Ascending aorta (tissue), 2 donors: Measurements from ENCODE around the gene MAGI1. TPM values are rescaled to one million over a fixed set of nuclear protein-coding genes. Genes with fewer than 3 reads are reported as not detected.

Experiments used
- DNase-seq, 2 donors: peaks; one replicate each; pipeline ENCODE4 v3.0.0-alpha.2; 2019; ENCODE audit warnings: low spot score in 2 of 2
- H3K27ac ChIP-seq, 2 donors: fragments of 200-600 bp; sonication (generic); one replicate each; pipeline ENCODE4 v1.5.1; 2016 to 2017; ENCODE audit warnings: mild to moderate bottlenecking in 1 of 2
- H3K27me3 ChIP-seq: fragments of 200-600 bp; sonication (generic); one replicate; pipeline ENCODE4 v1.5.1; 2017
- H3K36me3 ChIP-seq, 2 donors: fragments of 200-600 bp; sonication (generic); one replicate each; pipeline ENCODE4 v1.5.1; 2016
- H3K4me1 ChIP-seq, 2 donors: fragments of 200-600 bp; sonication (generic); one replicate each; pipeline ENCODE4 v1.5.1; 2016 to 2017; ENCODE audit warnings: mild to moderate bottlenecking in 1 of 2
- H3K4me3 ChIP-seq, 2 donors: fragments of 200-600 bp; sonication (generic); one replicate each; pipeline ENCODE4 v1.5.1; 2016 to 2017; ENCODE audit warnings: mild to moderate bottlenecking in 1 of 2
- H3K9me3 ChIP-seq, 2 donors: fragments of 200-600 bp; sonication (generic); one replicate each; pipeline ENCODE4 v1.5.1; 2016
- CTCF ChIP-seq, 3 experiments: fragments of 200-600 bp in 2 of 3; fragments of 450-650 bp in 1 of 3; sonication (generic) in 2 of 3; IDR thresholded peaks; one replicate each; pipeline ENCODE4 v1.5.1; 2016 to 2019; ENCODE audit warnings: antibody characterized with exemption in 3 of 3, mild to moderate bottlenecking in 1 of 3, moderate library complexity in 1 of 3
- intact Hi-C: fragments of 100-400 bp; cut with DNase I; formaldehyde crosslinking; loops from one replicate; pipeline ENCODE4 v1.15.1; 2023
- total RNA-seq: library from RNA; depleted of rRNA; stranded (reverse); fragments of >200 nt; gene quantifications from one replicate; pipeline ENCODE4 v1.1.0, GENCODE V29; 2016

MAGI1 gene
- total RNA-seq, 1 donor from 2014 or later = 28.4 TPM

DNA sequence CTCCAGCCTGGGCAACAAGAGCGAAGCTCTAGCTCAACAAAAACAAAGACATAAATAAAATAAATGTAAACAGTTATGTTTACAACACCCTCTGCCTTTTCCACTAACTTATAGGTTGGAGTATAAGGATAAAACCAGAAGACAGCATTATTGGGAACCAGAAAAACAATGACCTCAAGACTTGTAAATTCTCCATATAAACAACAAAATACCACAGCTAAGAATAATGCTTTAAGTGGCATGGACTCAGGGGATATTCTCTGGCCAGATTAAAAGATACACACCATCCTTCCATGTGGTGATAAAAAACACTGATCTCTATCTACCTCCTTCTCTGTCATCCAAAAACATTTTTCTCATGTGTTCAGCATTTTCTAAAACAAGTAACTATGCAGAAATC lies 500.6 kb downstream of the MAGI1 start:
- no peaks in the 10 kb centered on the region for H3K36me3 ChIP-seq

GRCh38 chr3:65537109-65537508 lies 501.6 kb downstream of the MAGI1 start:
- H3K4me1 ChIP-seq = peaks cover 0 to 12% of the 10 kb centered on the region in 2 donors
- H3K27ac ChIP-seq = no peak overlapping the region
- H3K4me3 ChIP-seq = no peak overlapping the region
- no peak for TF ChIP-seq CTCF (IDR thresholded peaks at IDR 0.05)
- H3K36me3 ChIP-seq = no peaks in the 10 kb centered on the region
- no peaks in the 10 kb centered on the region for H3K27me3 ChIP-seq
- no peaks in the 10 kb centered on the region for H3K9me3 ChIP-seq
- no peak for DNase-seq
- intact Hi-C loops = no loop called here

More for the DNA sequence above, 500.6 kb downstream of the MAGI1 start:
- Histone ChIP-seq H3K27me3 (no peaks in the 10 kb centered on the region), H3K27ac (no peak overlapping the region), H3K9me3 (no peaks in the 10 kb centered on the region), H3K4me3 (no peak overlapping the region), H3K4me1 (peaks cover 0 to 12% of the 10 kb centered on the region in 2 donors)
- intact Hi-C loops = no loop called here
- no peak for DNase-seq
- TF ChIP-seq CTCF (IDR thresholded peaks at IDR 0.05) = no peak

- DNase-seq = no peak
- intact Hi-C loops = no loop called here
- H3K27ac ChIP-seq = no peak overlapping the region
- TF ChIP-seq CTCF (IDR thresholded peaks at IDR 0.05) = no peak
- H3K27me3 ChIP-seq = no peaks in the 10 kb centered on the region
- no peaks in the 10 kb centered on the region for H3K9me3 ChIP-seq
- no peak overlapping the region for H3K4me3 ChIP-seq
- H3K36me3 ChIP-seq = no peaks in the 10 kb centered on the region
- peaks cover 0 to 12% of the 10 kb centered on the region in 2 donors for H3K4me1 ChIP-seq
Measured at GRCh38 chr3:65535260-65535659, 503.5 kb downstream of the MAGI1 start.

DNA sequence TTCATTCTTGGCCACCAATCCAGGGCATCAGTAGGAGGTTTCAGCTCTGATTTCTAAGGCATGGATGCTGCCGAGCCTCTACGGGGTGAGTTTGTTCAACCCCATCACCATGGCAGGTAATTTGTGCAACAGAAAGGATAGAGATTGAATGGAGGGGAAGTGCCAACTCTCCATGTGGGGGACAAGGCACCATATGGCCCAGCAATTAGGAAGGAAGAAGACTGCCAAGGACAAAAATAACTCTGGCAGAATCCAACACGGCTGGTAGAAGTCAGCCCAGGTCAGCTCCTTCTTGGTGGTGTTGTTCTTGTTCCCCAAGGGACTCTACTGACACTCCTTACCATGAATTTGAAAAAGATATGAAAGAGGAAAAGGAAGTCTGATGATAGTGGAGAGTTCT lies 503.9 kb downstream of the MAGI1 start:
- no peak for DNase-seq
- intact Hi-C loops = no loop called here
- no peak for TF ChIP-seq CTCF (IDR thresholded peaks at IDR 0.05)
- Histone ChIP-seq H3K4me1 (peaks cover 0 to 12% of the 10 kb centered on the region in 2 donors), H3K9me3 (no peaks in the 10 kb centered on the region), H3K36me3 (no peaks in the 10 kb centered on the region), H3K27ac (no peak overlapping the region), H3K27me3 (no peaks in the 10 kb centered on the region), H3K4me3 (no peak overlapping the region)

DNA sequence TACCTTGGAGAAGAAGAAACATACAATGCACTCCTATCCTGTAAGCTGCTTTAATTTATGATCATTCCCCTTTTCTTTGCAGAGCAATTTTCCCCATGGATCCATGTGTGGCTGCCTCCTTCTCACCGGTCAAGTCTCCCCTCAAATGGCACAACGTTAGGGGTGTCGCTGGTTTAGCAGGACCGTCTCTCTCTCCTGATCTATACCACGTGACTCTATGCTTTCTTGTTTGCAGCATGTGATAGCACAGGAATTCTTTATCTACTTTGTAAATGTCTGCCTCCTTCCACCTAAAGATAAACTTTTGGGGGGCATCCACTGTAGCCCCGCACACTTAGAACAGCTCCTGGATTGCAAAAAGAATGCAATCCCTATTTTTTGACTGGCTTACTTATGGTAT lies 506.0 kb downstream of the MAGI1 start:
- TF ChIP-seq CTCF (IDR thresholded peaks at IDR 0.05) = no peak
- H3K27me3 ChIP-seq = no peaks in the 10 kb centered on the region
- no peak for DNase-seq
- intact Hi-C loops = no loop called here
- H3K27ac ChIP-seq = no peak overlapping the region
- H3K4me1 ChIP-seq = peaks cover 0 to 12% of the 10 kb centered on the region in 2 donors
- H3K9me3 ChIP-seq = no peaks in the 10 kb centered on the region
- H3K4me3 ChIP-seq = no peak overlapping the region
- no peaks in the 10 kb centered on the region for H3K36me3 ChIP-seq

DNA sequence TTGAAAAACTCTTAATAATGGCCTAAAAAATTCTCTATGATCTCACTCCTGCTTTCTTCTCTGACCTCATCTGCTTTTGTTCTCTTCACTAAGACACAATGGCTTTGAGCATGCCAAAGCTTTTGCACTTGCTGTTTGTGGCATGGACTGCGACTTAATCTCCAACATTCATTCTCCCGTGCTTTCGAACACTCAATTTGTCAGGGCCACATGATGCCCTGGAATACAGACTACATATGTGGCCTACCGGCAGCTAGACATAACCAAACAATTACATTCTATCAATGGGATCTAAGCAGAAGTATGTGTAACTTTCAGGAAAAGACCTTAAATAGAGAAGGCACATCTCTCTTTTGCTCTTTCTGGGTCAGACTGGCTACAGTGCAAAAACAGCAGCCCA lies 506.5 kb downstream of the MAGI1 start:
- peaks cover 0 to 12% of the 10 kb centered on the region in 2 donors for H3K4me1 ChIP-seq
- no peak overlapping the region for H3K4me3 ChIP-seq
- no peak for TF ChIP-seq CTCF (IDR thresholded peaks at IDR 0.05)
- no peak for DNase-seq
- intact Hi-C loops = no loop called here
- H3K27ac ChIP-seq = no peak overlapping the region
- H3K9me3 ChIP-seq = no peaks in the 10 kb centered on the region
- no peaks in the 10 kb centered on the region for H3K36me3 ChIP-seq
- H3K27me3 ChIP-seq = no peaks in the 10 kb centered on the region
